HT1080 (cell line): ENCODE data around the gene MBD5. TPM values are rescaled to one million over a fixed set of nuclear protein-coding genes. Genes with fewer than 3 reads are reported as not detected.

Experiments used
- DNase-seq: peaks from one replicate; pipeline ENCODE4 v3.0.0-alpha.2; 2015; ENCODE audit warnings: low read depth
- total RNA-seq: library from RNA; depleted of rRNA; stranded (reverse); fragments of >200 nt; shearing (Covaris generic); gene quantifications from 2 replicates; pipeline ENCODE4 v1.2.3, GENCODE V29; 2014

Gene MBD5
- total RNA-seq, 1 experiment from 2014 or later: 7.1 TPM

DNA sequence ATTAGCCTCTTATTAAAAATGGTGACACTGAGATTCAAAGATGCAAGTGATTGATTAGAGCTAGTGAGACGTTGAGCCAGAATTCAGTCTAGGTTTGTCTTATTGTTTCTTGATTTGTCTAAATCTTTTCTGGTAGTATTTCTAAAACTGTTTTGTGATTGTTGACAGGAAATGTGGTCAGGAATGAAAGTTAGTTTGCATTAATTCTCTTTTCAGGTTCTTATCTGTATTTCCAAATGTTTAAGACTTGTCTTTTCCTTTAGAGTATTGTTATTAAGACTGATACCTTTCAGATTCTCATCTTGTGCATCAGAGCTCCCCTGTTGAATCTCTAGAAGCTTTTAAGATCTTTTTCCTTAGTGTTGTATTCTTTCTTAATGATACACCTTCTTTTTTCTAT, 89.3 kb downstream of the MBD5 start:
- DNase-seq: no peak

DNA sequence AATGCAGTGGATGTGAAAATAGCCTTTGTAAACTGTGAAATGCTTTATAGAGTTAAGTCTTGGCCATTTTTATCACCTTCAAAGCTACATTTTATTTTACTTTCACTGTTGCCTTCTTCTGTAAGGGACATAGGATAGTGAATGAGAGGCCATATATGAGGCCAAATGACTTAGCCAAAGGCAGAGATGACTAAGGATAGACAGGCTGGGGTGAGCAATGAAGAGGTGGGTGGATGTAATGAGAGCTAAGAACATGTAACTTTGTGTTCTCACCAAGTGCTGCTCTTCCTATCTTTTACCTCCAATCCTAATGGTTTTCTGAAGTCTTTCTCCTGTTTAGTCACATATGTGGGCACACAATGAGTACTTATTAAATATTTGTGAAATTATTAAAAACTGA, 101.9 kb downstream of the MBD5 start:
- DNase-seq: peak; percentile 40

DNA sequence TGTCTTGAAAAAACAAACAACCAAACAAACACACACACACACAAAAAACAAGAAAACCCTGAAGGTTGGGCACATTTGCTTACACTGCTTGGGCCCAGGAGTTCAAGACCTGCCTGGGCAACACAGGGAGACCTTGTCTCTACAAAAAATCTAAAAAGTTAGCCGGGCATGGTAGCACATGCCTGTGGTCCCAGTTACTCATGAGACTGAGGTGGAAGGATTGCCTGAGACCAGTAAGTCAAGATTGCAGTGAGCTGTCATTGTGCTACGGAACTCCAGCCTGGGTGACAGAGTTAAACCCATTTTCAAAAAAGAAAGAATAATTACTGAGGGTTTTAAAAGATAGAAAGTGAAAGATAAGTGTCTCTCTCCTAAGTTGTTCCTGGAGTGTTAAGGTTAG, 103.4 kb downstream of the MBD5 start:
- no peak for DNase-seq

DNA sequence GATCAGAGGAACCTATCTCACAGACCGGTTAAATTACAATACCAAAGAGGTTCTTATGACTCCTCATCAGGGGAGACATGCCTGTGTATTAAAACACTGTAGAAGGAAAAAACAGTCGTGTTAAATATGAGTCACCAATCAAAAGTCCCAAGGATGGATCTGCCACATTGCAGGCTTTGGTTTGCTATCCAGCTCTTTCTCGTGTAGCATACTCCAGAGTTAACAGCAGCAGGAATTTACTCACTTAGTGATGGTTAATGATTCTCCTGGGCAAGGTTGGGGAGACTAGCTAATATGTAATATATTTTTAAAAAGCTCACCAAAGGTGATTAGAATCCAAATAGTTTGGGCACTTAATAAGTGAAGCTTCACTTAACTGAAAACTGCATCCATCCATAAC, 109.7 kb downstream of the MBD5 start:
- DNase-seq: peak; percentile 13

DNA sequence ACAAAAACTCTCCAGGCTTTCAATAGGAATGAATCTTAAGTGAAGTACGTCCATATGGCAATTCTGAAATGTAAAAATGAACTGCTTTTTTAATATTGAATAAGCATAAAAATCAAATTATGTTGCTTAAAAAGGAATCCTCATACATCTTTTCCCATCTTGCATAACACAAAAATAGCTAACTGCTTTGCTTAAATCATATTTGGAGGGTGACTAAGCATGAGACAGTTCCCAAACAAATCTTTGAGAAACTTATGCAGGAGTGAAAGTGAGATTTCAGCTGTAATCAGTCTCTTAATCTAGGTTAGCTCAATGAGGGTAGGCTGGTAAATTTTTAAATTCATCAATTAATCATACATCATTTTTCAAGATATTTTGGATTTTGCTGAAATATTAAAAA, 111.5 kb downstream of the MBD5 start:
- no peak for DNase-seq

DNA sequence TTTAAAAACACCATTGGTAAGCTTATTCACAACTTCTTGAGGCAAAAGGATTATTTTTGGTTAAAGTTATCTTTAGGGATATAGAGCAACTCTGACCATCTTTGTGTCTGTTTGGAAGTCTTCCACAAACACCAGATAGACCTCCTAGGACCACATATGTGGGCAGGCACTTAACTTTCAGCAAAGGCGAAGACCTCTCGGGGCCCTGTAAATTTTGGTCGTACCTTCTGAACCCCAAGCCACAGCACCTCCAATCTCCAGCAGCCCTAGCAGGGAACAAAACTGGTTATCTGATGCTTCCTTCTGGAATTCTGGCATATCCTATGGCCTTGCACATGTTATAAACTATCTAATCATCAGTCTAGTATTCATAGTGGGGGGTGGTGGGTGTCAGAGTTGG, 114.8 kb downstream of the MBD5 start:
- DNase-seq: no peak

DNA sequence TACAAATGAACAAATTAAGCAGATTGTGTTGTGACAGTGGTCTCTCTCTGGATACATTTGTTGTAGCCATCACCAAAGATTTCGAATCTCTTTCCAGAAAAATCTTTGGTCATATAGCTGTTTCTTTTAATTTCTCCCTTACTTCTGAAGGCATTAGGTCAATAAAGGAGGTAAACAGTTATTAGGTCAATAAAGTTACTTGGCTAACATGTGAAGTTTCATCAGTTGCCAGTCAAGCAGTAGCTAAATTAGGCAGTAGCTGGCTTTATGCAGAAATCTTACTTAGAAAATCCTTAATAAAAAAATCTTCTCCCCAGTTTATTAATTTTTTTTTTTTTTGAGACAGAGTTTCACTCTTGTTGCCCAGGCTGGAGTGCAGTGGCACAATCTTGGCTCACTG, 115.5 kb downstream of the MBD5 start:
- DNase-seq: no peak

DNA sequence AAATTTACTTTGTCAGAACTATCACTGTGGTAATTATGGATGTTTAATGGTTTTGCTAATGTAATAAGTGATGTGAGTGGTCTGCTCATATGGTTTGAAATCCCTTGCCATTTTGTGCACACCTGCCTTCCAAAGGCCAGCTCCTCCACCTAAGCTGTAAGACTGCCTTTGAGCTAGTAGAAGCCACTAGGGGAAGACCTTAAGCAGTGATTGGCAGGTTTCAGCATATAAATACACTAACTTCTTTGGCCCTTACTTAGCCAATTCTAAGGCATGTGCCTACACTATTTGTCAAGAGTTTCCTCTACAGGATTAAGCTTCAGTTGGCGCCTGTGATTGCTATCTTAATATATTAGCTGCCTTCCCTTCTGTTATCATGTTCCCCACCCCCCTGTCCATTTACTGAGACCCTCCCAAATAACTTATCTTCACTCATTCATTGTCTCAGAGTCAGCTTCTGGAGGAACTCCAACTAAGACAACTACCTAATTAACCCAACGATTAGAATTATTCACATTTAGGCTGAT, 141.1 kb downstream of the MBD5 start:
- DNase-seq: no peak

DNA sequence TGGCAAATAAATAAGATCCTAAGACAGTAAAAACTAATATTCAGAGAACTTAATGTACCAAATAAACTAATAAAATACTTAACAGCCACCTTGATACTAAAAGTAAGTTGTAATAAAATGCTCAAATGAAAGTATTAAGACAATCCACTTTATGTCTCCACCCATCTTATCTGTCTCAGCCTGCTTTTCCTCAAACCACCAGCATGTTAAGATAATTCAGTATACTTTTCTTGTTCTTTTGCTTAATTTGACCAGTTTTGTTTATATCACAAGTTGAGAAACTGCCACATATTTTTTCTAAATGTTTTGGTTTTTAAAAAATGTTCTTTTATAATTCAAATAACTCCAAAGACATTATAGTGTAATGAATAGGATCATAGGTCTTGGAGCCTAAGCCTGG, 142.0 kb downstream of the MBD5 start:
- no peak for DNase-seq

DNA sequence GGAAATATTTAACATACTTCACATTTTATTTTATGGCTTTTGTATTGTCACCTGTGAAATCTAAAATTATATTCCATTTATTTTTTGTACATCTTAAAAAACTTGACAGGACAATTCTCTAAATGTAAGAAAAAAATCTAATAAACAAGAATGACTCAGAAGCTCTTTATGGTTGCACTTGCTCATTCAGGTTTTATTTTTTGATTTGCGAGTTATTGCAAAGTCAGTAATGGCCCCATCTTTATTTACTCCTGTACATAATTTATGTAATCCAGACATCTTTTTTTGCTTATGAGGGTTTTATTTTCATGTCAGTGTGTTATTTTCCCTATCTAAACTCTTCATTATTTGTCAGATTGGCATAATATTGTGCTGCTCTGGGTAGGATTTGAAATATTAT, 145.1 kb downstream of the MBD5 start:
- DNase-seq: no peak

DNA sequence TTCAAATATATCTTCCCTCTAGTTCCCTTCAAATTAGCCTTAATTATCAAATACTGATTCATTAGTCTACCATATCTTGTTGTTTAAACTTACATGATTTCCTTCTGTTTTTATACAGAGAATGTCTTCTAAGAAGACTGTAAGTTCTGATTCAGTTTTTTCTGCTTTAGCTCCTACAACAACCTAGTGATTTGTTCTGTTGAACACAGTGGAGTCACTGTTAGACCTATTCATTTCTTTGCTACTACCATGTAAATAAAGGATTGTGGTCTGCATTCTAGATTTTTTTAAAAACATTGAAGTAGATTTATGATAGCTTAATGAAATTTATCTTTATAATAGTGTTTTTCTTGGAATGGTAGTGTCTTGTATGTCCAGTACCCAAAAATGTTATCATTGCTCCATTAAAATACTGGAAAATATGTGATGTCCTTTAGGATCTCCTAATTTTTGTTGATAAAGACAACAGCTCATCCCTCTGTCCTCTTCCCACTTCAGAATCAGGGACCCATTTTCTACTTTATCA, 146.4 kb downstream of the MBD5 start:
- no peak for DNase-seq

DNA sequence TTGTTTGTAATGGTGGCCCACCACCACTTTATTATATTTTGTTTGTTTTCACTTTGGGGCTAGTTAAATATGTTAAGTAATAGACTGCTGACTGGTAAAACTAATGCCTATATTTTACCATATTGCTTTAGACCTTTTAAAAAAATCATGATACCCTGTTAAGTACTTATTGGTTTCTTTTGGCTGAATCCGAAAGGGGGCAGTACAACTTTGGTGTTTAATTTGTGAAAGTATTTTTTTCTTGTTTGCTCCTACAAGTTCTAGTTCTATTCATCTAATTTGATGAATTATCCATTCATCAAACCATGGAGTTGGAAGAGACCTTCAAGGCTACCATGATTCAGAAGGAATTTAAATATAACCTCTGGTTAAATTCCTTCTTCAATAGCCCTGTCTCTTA, 147.0 kb downstream of the MBD5 start:
- DNase-seq: no peak

DNA sequence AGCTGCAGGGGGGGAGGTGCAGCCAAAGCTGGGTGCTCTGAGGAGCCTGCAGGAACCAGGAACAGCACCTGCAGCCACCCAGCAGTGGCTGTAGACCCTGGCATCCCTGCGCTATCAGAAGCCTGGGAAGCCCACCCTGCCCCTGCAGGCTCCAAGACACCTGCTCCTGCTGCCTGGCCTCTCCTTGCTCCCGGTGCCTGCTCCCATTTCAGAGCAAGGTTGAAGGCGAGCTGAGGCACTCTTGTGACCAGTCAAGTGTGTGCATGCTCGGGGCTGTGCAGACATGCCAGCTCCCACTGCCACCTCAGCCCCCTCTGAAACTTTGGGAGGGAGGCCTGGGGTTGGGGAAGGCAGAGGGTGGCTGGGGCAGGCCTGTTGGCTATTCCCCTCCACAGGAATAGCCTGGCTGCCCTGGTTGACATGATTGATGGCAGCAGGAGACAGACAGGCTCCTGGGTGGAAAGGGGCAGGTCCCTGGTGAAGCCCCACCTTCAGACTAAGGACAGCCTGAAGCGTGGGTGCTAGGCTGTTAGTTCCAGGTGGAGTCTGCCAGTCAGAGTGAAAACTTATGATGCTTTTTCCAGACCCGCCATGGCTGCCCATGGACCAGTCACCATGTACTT, 151.4 kb downstream of the MBD5 start:
- DNase-seq: no peak

DNA sequence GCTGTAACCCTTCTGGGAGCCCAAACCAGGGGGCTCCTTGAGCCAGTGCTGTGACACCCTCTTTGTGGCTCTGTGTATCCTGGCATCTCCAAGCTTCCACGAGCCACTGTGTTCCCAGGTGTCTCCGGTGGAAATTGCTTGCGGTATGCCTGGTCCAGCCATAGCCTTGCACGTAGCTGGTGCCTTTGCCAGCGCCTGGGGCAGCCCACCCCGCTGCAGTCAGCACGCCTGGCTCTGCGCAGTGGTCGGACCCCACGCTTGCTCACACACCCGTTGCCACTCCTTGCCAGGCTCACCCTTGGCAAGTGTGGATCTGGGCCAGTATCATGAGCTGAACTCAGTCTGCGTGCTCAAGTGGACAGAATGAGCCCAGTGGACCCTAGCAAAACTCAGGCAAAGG, 152.3 kb downstream of the MBD5 start:
- DNase-seq: no peak

DNA sequence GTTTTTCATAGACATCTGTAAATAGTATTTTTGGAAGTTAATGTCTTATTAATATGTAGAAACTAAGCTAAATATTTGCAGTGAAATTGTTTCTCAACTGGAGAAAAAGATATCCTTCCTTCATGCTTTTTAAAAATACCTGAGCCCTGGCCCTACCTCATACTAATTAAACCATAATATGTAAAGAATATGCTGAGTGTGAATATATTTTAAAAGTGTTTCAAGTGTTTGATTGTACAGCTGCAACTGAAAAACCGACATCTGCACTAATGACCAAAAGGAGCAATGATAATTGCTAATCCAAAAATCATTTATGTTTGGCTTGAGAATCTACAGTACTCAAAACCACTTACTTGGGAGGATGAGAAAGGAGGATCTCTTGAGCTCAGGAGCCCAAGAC, 156.7 kb downstream of the MBD5 start:
- DNase-seq: no peak

DNA sequence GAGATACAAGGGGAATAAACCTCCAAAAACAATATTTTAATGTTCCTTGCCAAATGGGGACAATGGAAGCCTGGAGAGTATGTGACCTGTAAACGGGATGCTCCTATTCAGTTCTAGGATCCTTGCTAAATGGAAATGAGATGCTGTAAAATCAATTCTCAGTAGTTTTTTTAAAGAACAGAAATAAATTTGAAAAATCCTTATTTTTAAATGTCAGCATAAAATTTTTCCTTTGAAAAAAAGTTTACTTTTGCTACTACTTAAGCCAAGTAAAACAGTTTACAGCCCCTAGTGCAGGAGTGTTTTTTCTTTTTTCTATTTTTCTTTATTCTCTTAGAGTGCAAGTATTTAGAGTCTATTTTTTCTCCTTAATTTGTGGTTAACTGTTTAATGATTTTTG, 158.8 kb downstream of the MBD5 start:
- DNase-seq: no peak

DNA sequence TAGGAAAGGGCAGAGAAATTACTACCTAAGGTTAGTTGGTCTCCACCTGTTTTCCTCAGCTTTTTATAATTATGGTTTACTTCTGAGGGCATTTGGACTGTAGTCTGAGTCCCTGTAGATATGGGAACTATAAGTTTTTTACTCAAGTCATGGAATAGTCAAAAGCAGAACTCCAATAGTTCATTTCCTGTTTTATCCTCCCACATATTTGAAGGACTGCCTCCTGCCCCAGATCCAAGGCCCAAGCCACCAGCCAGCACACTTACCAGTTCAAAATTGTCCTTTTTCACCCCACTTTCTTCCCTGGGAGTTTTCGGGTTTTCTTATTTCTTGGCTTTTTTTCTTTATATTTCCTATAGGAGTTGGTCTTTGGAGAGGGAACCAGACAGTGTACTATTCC, 164.1 kb downstream of the MBD5 start:
- DNase-seq: no peak

DNA sequence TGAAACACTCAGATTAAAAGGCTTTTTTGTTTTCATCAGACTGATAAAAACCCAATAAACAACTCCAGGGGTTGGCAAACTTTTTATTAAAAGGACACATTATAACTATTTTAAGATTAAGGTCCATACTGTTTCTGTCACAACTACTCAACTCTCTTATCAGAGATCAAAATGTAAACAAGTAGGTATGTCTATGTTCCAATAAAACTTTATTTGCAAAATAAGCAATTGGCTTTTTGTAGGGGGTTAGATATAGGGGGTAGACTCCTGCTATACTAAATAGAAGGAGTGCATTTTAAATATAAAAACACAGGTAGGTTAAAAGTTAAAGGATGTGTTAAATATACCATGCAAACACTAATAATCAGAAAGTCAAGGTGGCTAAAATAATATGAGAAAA, 174.0 kb downstream of the MBD5 start:
- DNase-seq: no peak

DNA sequence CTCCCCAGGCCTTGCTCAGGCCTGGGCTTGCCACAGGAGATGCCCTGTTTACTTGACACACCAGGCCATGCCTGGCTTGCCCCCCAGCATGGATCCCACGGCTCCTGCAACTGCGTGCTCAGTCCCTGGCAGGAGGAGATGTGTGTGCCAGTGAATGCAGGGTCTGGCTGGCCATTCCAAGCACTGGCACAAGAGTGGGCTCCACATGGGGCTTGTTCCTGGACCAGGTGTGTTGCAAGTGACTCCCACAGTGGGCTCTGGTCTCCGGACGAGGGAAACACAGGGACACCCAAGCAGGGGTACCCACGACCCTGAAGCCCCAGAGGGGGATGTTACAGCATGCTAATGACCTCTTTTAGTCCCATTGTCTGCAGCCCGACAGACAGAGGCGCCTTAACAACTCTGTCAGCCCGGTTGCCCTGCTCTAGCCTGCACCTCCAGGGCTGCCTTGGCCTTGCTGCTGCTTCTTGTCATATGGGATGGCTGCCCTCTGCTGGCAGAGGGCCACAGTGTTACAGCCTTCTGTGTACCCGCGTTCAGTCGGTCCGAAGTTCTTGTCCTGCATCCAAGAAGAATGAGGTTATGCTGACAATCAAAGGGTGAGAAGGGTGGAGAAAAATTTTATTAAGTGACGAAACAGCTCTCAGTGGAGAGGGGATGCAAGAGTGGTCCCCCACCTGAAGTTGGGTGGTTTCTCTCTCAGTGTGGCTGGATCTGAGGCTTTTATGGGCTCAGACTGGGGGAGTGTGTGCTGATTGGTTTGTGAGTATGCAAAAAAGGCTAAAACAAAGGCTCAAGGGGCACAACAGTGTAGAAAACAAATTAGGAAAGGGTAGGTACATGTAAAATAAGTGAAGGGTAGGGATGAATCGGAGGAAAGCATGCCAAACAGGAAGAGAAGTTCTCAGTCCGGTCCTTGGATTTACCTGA, 180.4 kb downstream of the MBD5 start:
- peak; percentile 51 for DNase-seq

DNA sequence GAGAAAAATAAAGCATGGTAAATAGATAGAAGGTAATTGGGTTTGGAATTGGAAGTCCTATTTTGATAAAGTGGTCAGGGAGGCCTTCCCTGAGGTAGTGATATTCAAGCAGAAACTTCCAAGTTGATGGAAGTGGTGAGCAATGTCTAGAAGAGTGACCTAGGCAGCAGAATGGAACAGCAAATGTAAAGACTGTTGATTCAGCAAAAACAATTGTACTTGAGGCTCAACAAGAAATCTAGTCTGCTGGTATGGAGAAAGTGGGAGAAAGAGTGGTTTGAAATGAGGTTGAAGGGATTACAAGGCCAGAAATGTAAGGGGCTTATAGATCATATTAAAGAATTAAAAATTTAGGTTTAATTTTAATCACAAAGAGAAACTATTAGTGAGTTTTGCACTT, 181.3 kb downstream of the MBD5 start:
- DNase-seq: no peak

DNA sequence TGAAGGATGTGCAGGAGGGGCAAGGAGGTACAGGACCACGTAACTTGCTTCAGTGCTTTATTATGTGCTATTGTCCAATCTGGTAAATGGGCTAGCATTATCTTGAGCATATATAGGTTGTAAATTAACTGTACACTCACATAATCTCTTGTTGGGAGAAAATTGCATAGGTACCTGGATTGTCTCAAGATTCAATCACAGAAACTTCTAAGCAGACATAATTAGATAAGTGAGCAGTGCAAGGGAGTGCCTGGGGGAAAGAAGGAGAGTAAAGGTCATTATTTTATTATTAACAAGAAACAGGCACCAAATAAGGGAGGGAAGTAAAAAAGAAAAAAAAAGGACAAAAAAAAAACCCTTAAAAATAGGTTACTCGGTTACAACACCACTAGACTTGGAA, 186.2 kb downstream of the MBD5 start:
- no peak for DNase-seq

DNA sequence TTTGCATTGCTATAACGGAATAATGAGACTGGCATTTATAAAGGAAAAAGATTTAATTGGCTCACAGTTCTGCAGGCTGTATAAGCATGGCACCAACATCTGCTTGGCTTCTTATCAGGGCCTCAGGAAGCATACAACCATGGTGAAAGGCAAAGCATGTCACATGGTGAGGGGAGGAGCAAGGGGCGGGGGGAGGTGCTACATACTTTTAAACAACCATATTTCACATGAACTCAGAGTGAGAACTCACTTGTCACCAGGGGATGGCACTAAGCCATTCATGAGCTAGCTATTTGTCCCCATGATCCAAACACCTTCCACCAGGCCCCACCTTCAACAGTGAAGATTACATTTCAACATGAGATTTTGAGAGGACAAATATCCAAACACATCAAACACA, 188.7 kb downstream of the MBD5 start:
- peak; percentile 29 for DNase-seq
